IMR-90 (cell line): ENCODE results near the gene ASB14. TPM values are rescaled to one million over a fixed set of nuclear protein-coding genes. Genes with fewer than 3 reads are reported as not detected.

Experiments
- ATAC-seq: fragments of 200-7000 bp; cut with Tn5 transposase; 2 replicates; pipeline ENCODE4 v1.9.1; 2020; ENCODE audit warnings: low read depth, mild to moderate bottlenecking, moderate library complexity
- BruUV-seq: library from RNA; stranded (reverse); fragments of 400-500 nt; replicated peaks from 2 replicates; lab custom pipeline; 2021; lab: Mats Ljungman, UMichigan
- CTCF ChIA-PET: fragments of 300-600 bp; formaldehyde crosslinking; extraction: SDS; loops from one replicate; lab custom pipeline; 2021; ENCODE audit warnings: antibody characterized with exemption; lab: Yijun Ruan, JAX
- POLR2A ChIA-PET: fragments of 300-600 bp; sonication (Branson Sonifier 250); formaldehyde crosslinking; loops from one replicate; lab custom pipeline; 2022; ENCODE audit warnings: antibody characterized with exemption; ENCODE audit not compliant: unreplicated experiment; lab: Charles Lee
- DNase-seq: peaks from one replicate; pipeline ENCODE4 v3.0.0; 2013
- H2AFZ ChIP-seq: replicated peaks from 2 replicates; pipeline ENCODE3; 2013; ENCODE audit warnings: low read length, mild to moderate bottlenecking; ENCODE audit not compliant: poor library complexity
- H2AK5ac ChIP-seq: 2 replicates; pipeline ENCODE4 v1.6.1; 2013; ENCODE audit warnings: low read depth, low read length, inconsistent platforms
- H2AK9ac ChIP-seq: replicated peaks from 2 replicates; pipeline ENCODE3; 2013; ENCODE audit warnings: mild to moderate bottlenecking, low read depth, low read length, moderate library complexity; ENCODE audit not compliant: poor library complexity
- H2BK120ac ChIP-seq: 2 replicates; pipeline ENCODE4 v1.6.1; 2013; ENCODE audit warnings: low read depth, low read length, inconsistent platforms
- H2BK15ac ChIP-seq: 3 replicates; pipeline ENCODE4 v1.6.1; 2013; ENCODE audit warnings: low read depth, low read length, inconsistent platforms
- H2BK20ac ChIP-seq: 2 replicates; pipeline ENCODE4 v1.6.1; 2013; ENCODE audit warnings: low read depth, mild to moderate bottlenecking, inconsistent platforms, low read length, moderate library complexity
- H2BK5ac ChIP-seq: 2 replicates; pipeline ENCODE4 v1.6.1; 2013; ENCODE audit warnings: mild to moderate bottlenecking, low read depth, low read length, inconsistent platforms; ENCODE audit not compliant: poor library complexity, severe bottlenecking
- H3K14ac ChIP-seq: replicated peaks from 2 replicates; pipeline ENCODE4 v1.6.1; 2013; ENCODE audit warnings: low read depth, low read length, inconsistent platforms
- H3K18ac ChIP-seq: 2 replicates; pipeline ENCODE4 v1.6.1; 2013; ENCODE audit warnings: low read depth, low read length, control low read depth
- H3K23ac ChIP-seq: 2 replicates; pipeline ENCODE4 v1.6.1; 2013; ENCODE audit warnings: low read depth, low read length, inconsistent platforms
- H3K27ac ChIP-seq: 2 replicates; pipeline ENCODE4 v1.5.1; 2013; ENCODE audit warnings: mild to moderate bottlenecking, control low read depth, low read length; ENCODE audit not compliant: insufficient read depth
- H3K27me3 ChIP-seq: 2 replicates; pipeline ENCODE4 v1.6.1; 2013; ENCODE audit warnings: low read length; ENCODE audit not compliant: control insufficient read depth, insufficient read depth
- H3K36me3 ChIP-seq: 2 replicates; pipeline ENCODE4 v1.6.1; 2013; ENCODE audit warnings: low read length, mixed read lengths; ENCODE audit not compliant: control insufficient read depth, insufficient read depth
- H3K4ac ChIP-seq: 2 replicates; pipeline ENCODE4 v1.6.1; 2013; ENCODE audit warnings: low read depth, low read length, inconsistent platforms
- H3K4me1 ChIP-seq: 2 replicates; pipeline ENCODE4 v1.6.1; 2013; ENCODE audit warnings: low read length, mixed read lengths; ENCODE audit not compliant: control insufficient read depth, insufficient read depth
- H3K4me2 ChIP-seq: 2 replicates; pipeline ENCODE4 v1.6.1; 2013; ENCODE audit warnings: low read depth, mild to moderate bottlenecking, control low read depth, low read length, moderate library complexity
- H3K4me3 ChIP-seq: 2 replicates; pipeline ENCODE4 v1.5.1; 2013; ENCODE audit warnings: low read depth, mild to moderate bottlenecking, control low read depth, low read length, moderate library complexity; ENCODE audit not compliant: insufficient read depth
- H3K56ac ChIP-seq: 2 replicates; pipeline ENCODE4 v1.6.1; 2013; ENCODE audit warnings: low read length, inconsistent platforms; ENCODE audit not compliant: insufficient read depth; ENCODE audit errors: extremely low read depth
- H3K79me1 ChIP-seq, 2 experiments: 2 replicates each; pipeline ENCODE4 v1.6.1; 2013; ENCODE audit warnings: low read length in 2 of 2, inconsistent platforms in 1 of 2, low read depth in 1 of 2
- H3K9ac ChIP-seq: 2 replicates; pipeline ENCODE4 v1.6.1; 2013; ENCODE audit warnings: low read depth, low read length, control low read depth
- H3K9me1 ChIP-seq: 2 replicates; pipeline ENCODE4 v1.6.1; 2013; ENCODE audit warnings: low read length, inconsistent platforms; ENCODE audit not compliant: insufficient read depth
- H3K9me3 ChIP-seq: 2 replicates; pipeline ENCODE4 v1.6.1; 2013; ENCODE audit warnings: low read length; ENCODE audit not compliant: control insufficient read depth, insufficient read depth
- H4K20me1 ChIP-seq: 2 replicates; pipeline ENCODE4 v1.6.1; 2013; ENCODE audit warnings: low read length, inconsistent platforms; ENCODE audit not compliant: insufficient read depth
- H4K5ac ChIP-seq: 2 replicates; pipeline ENCODE4 v1.6.1; 2013; ENCODE audit warnings: mild to moderate bottlenecking, low read depth, low read length, control low read depth
- H4K8ac ChIP-seq, 2 experiments: 2 replicates each; pipeline ENCODE4 v1.6.1; 2013; ENCODE audit warnings: low read depth in 2 of 2, low read length in 2 of 2, control low read depth in 1 of 2, inconsistent platforms in 1 of 2
- H4K91ac ChIP-seq: 2 replicates; pipeline ENCODE4 v1.6.1; 2013; ENCODE audit warnings: low read depth, low read length, inconsistent platforms; ENCODE audit not compliant: insufficient read depth
- MAFK ChIP-seq: IDR thresholded peaks from 2 replicates; pipeline ENCODE4 v1.6.1; 2012; ENCODE audit warnings: low read depth, low read length, improper control_type of control experiment
- WGBS, 2 experiments: methylation state at CpG; one replicate each; pipeline versions ENCODE4 v1.1.5 to v1.1.7; 2013; ENCODE audit warnings: missing lambda C conversion rate in 2 of 2; ENCODE audit not compliant: insufficient read length in 1 of 2; ENCODE audit errors: extremely low coverage in 2 of 2; 5-methylcytosine and 5-hydroxymethylcytosine counted together
- dilution Hi-C: fragments of 300-500 bp; cut with HindIII; formaldehyde crosslinking; loops from one replicate; pipeline ENCODE4 v1.14.3; 2018; ENCODE audit warnings: low sequenced_read_pairs; ENCODE audit not compliant: unreplicated experiment
- in situ Hi-C: fragments of 300-500 bp; cut with MboI; formaldehyde crosslinking; loops from 3 replicates; pipeline ENCODE4 v1.14.3; 2019; ENCODE audit warnings: low sequenced_read_pairs, inconsistent platforms, mixed read lengths
- intact Hi-C: fragments of 100-400 bp; cut with micrococcal nuclease; formaldehyde crosslinking; loops from 2 replicates; pipeline ENCODE4 v1.10.0; 2022
- polyA plus RNA-seq, 3 experiments: library from polyadenylated mRNA; depleted of rRNA; stranded (reverse); fragments of >200 nt; gene quantifications; 2 replicates each; pipeline ENCODE4 v1.2.3, GENCODE V29; 2012; ENCODE audit warnings: low replicate concordance in 1 of 3
- total RNA-seq: library from RNA; depleted of rRNA; stranded (reverse); fragments of >200 nt; gene quantifications from 2 replicates; pipeline ENCODE4 v1.2.3, GENCODE V29; 2012

ASB14 gene
- total and polyA plus RNA-seq, 2 of the 4 experiments (the other 2 are of a cell fraction) = not detected

DNA sequence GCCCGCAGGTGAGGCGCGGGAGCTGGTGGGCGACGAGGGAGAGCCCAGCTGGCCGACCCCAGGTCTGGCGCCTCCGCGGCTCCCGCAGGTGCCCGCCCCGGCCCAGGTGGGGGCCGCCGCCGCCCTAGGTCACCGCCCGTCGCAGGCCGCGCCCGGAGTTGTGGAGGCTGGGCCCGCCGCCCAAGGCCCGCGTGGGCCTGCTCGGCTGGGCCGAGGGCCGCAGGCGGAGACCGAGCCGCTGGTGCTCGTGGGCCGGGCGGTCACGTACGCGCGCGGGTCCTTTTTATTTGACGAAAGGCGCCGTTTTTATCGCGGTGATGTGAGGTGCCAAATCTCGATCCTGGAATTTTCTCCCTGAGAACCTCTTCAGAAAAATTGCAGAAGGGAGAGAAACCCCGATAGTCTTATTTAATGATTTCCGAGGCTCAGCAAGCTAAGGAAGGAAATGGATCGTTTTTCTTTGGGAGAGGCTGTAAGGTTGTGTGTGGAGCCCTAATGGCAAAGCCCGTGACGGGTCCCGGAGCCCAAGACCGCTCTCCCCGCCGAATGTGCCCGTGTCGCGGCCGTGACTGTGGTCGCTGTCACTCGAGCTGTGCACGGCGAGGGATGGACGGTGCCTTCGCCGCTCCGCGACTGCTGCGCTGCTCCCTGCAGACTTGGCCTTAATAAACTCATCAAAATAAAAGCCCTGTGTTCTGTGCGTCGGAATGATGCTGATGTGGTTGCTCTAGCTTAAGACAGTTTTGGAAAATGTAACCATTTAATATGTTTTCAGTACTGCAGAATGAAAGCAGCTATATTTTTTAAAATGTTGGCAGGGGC is 64.3 kb downstream of the ASB14 start:
- DNase-seq = peak; percentile 41
- H3K27ac ChIP-seq = peak overlapping the region; percentile 72
- peaks cover 5% of the 10 kb centered on the region; the same call in 1 of the 2 replicates for H3K9me1 ChIP-seq
- H3K27me3 ChIP-seq = no peaks in the 10 kb centered on the region
- no peak overlapping the region for H2BK20ac ChIP-seq
- no peak overlapping the region for H2BK15ac ChIP-seq
- TF ChIP-seq MAFK = no peak
- H3K9ac ChIP-seq = peak overlapping the region; percentile 64
- H2AK9ac ChIP-seq = peak overlapping the region; percentile 94
- in situ Hi-C loops = no loop called here
- H4K20me1 ChIP-seq = peaks cover 20% of the 10 kb centered on the region
- H4K5ac ChIP-seq = peak overlapping the region; percentile 10; the same call in 1 of the 2 replicates
- H3K79me1 ChIP-seq = peaks cover 12 to 34% of the 10 kb centered on the region in 2 experiments
- peak overlapping the region; percentile 98 for H2AFZ ChIP-seq
- intact Hi-C loops = loop anchor here (1.0 to 10.0 kb wide), 4 partner anchors 56 to 523 kb away; partner anchors contain the start of gene PDE12
- ChIA-PET POLR2A (no interaction called here), CTCF (interaction anchor here (0.8 kb wide), 2 partner anchors 18 to 540 kb away, joined by 3 to 8 read pairs; no protein-coding TSS in a partner anchor)
- peaks cover 2% of the 10 kb centered on the region; the same call in 1 of the 2 replicates for H3K4me1 ChIP-seq
- no peak overlapping the region for H2BK120ac ChIP-seq
- peak overlapping the region; percentile 59 for H2BK5ac ChIP-seq
- H3K4me2 ChIP-seq = peak overlapping the region; percentile 97
- BruUV-seq = no TSS peak
- dilution Hi-C loops = no loop called here
- H3K4me3 ChIP-seq = peak overlapping the region; percentile 86
- no peaks in the 10 kb centered on the region for H3K9me3 ChIP-seq
- H3K36me3 ChIP-seq = no peaks in the 10 kb centered on the region; the same call in 1 of the 2 replicates
- peak overlapping the region; percentile 78 for H3K14ac ChIP-seq
- ATAC-seq = peak; percentile 58
- H2AK5ac ChIP-seq = no peak overlapping the region
- H3K23ac ChIP-seq = peak overlapping the region; percentile 71; the same call in 1 of the 2 replicates
- 0 out of 2 replicates have a peak overlapping the region, but pooled peaks have one; percentile 1 for H3K18ac ChIP-seq
- peak overlapping the region; percentile 34; the same call in 1 of the 2 replicates for H4K91ac ChIP-seq
- H3K56ac ChIP-seq = peak overlapping the region; percentile 44; the same call in 1 of the 2 replicates
- H4K8ac ChIP-seq = peak overlapping the region; percentile 22 to 28; a peak in 2 of 4 replicates
- H3K4ac ChIP-seq = peak overlapping the region; percentile 64
- 0% methylated on average over 3 of the region's 70 CpGs; no CpG with 5 or more reads in 1 of the 2 experiments for WGBS, 2 experiments
